Measurements from ENCODE around the gene CSF2RB. TPM values are rescaled to one million over a fixed set of nuclear protein-coding genes. Genes with fewer than 3 reads are reported as not detected.

CSF2RB gene
- total RNA-seq, 1 donor from 2014 or later = not detected

- H3K9me3 Mint-ChIP-seq (ENCODE audit: unreplicated experiment) = peaks cover 3% of the 10 kb centered on the region
- H3K27me3 Mint-ChIP-seq (ENCODE audit: unreplicated experiment) = no peaks in the 10 kb centered on the region
- no peak overlapping the region for H3K27ac Mint-ChIP-seq (ENCODE audit: unreplicated experiment)
- no peak for TF ChIP-seq CTCF (IDR thresholded peaks at IDR 0.05; ENCODE audit: partially characterized antibody, unreplicated experiment)
- H3K36me3 Mint-ChIP-seq (ENCODE audit: unreplicated experiment) = no peaks in the 10 kb centered on the region
- H3K4me3 Mint-ChIP-seq (ENCODE audit: unreplicated experiment) = no peak overlapping the region
- H3K4me1 Mint-ChIP-seq (ENCODE audit: low read depth, unreplicated experiment) = peaks cover 7% of the 10 kb centered on the region
- no peak for DNase-seq
These were observed 65.8 kb downstream of the CSF2RB start for GRCh38 chr22:36979016-36979910.

GRCh38 chr22:36981247-36981775, 67.9 kb downstream of the CSF2RB start:
- DNase-seq = no peak
- Mint-ChIP-seq H3K4me1 (ENCODE audit: low read depth, unreplicated experiment) (peaks cover 7% of the 10 kb centered on the region), H3K4me3 (ENCODE audit: unreplicated experiment) (no peak overlapping the region), H3K27ac (ENCODE audit: unreplicated experiment) (peak overlapping the region; percentile 49), H3K27me3 (ENCODE audit: unreplicated experiment) (no peaks in the 10 kb centered on the region), H3K36me3 (ENCODE audit: unreplicated experiment) (peaks cover 11% of the 10 kb centered on the region), H3K9me3 (ENCODE audit: unreplicated experiment) (peaks cover 10% of the 10 kb centered on the region)
- no peak for TF ChIP-seq CTCF (IDR thresholded peaks at IDR 0.05; ENCODE audit: partially characterized antibody, unreplicated experiment)

- peak; percentile 18 for TF ChIP-seq CTCF (IDR thresholded peaks at IDR 0.05; ENCODE audit: partially characterized antibody, unreplicated experiment)
- Mint-ChIP-seq H3K4me3 (ENCODE audit: unreplicated experiment) (no peak overlapping the region), H3K36me3 (ENCODE audit: unreplicated experiment) (peaks cover 13% of the 10 kb centered on the region), H3K4me1 (ENCODE audit: low read depth, unreplicated experiment) (peaks cover 7% of the 10 kb centered on the region), H3K9me3 (ENCODE audit: unreplicated experiment) (peaks cover 10% of the 10 kb centered on the region), H3K27me3 (ENCODE audit: unreplicated experiment) (no peaks in the 10 kb centered on the region), H3K27ac (ENCODE audit: unreplicated experiment) (no peak overlapping the region)
- no peak for DNase-seq
These were observed 68.7 kb downstream of the CSF2RB start for GRCh38 chr22:36982136-36982535.

- H3K27me3 Mint-ChIP-seq (ENCODE audit: unreplicated experiment) = no peaks in the 10 kb centered on the region
- H3K4me1 Mint-ChIP-seq (ENCODE audit: low read depth, unreplicated experiment) = peaks cover 7% of the 10 kb centered on the region
- H3K9me3 Mint-ChIP-seq (ENCODE audit: unreplicated experiment) = peaks cover 10% of the 10 kb centered on the region
- H3K4me3 Mint-ChIP-seq (ENCODE audit: unreplicated experiment) = no peak overlapping the region
- peaks cover 13% of the 10 kb centered on the region for H3K36me3 Mint-ChIP-seq (ENCODE audit: unreplicated experiment)
- no peak for DNase-seq
- TF ChIP-seq CTCF (IDR thresholded peaks at IDR 0.05; ENCODE audit: partially characterized antibody, unreplicated experiment) = no peak
- no peak overlapping the region for H3K27ac Mint-ChIP-seq (ENCODE audit: unreplicated experiment)
These were observed 71.9 kb downstream of the CSF2RB start for GRCh38 chr22:36985211-36985889.

Measured in glutamatergic neuron (in vitro differentiated cells).